Measurements from ENCODE around the gene NKTR.

DNA sequence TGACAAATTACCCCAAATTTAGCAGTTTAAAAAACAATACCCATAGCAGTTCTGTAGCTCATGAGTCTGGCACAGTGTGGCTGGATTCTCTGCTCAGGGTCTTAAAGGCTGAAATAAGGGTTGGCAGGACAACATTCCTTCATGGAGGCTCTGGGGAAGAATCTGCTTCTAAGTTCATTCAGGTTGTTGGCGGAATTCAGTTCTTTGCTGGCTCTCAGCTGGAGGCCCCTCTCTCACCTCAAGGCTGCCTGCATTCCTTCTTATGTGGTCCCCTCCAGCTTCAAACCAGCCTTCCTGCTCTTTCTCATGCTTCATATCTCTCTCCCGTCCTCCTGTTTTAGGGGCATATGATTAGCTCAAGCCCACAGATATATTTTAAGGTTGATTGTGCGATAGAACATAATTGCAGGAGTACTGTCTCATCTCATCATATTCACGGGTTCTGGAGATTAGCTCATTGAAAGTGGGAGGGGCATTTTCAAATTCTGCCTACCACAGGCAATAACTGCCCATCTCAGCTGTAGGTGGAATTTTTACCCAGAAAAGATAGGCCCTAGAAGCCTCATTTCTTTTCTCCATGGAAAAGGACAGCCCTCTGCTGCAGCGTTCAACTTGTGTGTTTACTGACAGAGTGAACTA is 47.5 kb downstream of the NKTR start:
- TF ChIP-seq, protein P1, sequence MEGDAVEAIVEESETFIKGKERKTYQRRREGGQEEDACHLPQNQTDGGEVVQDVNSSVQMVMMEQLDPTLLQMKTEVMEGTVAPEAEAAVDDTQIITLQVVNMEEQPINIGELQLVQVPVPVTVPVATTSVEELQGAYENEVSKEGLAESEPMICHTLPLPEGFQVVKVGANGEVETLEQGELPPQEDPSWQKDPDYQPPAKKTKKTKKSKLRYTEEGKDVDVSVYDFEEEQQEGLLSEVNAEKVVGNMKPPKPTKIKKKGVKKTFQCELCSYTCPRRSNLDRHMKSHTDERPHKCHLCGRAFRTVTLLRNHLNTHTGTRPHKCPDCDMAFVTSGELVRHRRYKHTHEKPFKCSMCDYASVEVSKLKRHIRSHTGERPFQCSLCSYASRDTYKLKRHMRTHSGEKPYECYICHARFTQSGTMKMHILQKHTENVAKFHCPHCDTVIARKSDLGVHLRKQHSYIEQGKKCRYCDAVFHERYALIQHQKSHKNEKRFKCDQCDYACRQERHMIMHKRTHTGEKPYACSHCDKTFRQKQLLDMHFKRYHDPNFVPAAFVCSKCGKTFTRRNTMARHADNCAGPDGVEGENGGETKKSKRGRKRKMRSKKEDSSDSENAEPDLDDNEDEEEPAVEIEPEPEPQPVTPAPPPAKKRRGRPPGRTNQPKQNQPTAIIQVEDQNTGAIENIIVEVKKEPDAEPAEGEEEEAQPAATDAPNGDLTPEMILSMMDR (IDR thresholded peaks at IDR 0.05), result no peak
- no peak for TF ChIP-seq ZNF121 (CRISPR knock-in tag; IDR thresholded peaks at IDR 0.05)
